Brain microvascular endothelial cell (primary cell): ENCODE data around the gene MYEOV.

Experiments used
- DNase-seq: peaks from one replicate; pipeline ENCODE4 v3.0.0-alpha.2; 2020
- H3K27ac ChIP-seq: fragments of 250-450 bp; sonication (Bioruptor Pico); 2 replicates; pipeline ENCODE4 v1.5.1; 2020; ENCODE audit warnings: mild to moderate bottlenecking, moderate library complexity
- H3K27me3 ChIP-seq: fragments of 250-450 bp; sonication (Bioruptor Pico); replicated peaks from 2 replicates; pipeline ENCODE4 v1.5.1; 2020; ENCODE audit warnings: mild to moderate bottlenecking
- H3K36me3 ChIP-seq: fragments of 250-450 bp; sonication (Bioruptor Pico); replicated peaks from 2 replicates; pipeline ENCODE4 v1.5.1; 2020; ENCODE audit warnings: mild to moderate bottlenecking
- H3K4me3 ChIP-seq: 2 replicates; pipeline ENCODE4 v1.5.1; 2011; ENCODE audit warnings: low read depth, mild to moderate bottlenecking, control low read depth, low read length, moderate library complexity
- in situ Hi-C: cut with HindIII; loops from 2 replicates; pipeline ENCODE4 v1.10.0; 2017; ENCODE audit warnings: low sequenced_read_pairs, low pct_ligation_motif_present
- TF ChIP-seq, protein P1 (sequence below): IDR thresholded peaks from 2 replicates; pipeline ENCODE4 v1.5.1; 2011; ENCODE audit warnings: low read depth, mild to moderate bottlenecking, moderate library complexity, low read length, control low read depth, inconsistent platforms; ENCODE audit errors: missing control alignments

The MYEOV gene

GRCh38 chr11:69309631-69310280 is 15.8 kb downstream of the MYEOV start:
- DNase-seq = no peak
- H3K36me3 ChIP-seq = no peaks in the 10 kb centered on the region
- no peak overlapping the region for H3K4me3 ChIP-seq
- H3K27ac ChIP-seq = no peak overlapping the region
- TF ChIP-seq, protein P1, sequence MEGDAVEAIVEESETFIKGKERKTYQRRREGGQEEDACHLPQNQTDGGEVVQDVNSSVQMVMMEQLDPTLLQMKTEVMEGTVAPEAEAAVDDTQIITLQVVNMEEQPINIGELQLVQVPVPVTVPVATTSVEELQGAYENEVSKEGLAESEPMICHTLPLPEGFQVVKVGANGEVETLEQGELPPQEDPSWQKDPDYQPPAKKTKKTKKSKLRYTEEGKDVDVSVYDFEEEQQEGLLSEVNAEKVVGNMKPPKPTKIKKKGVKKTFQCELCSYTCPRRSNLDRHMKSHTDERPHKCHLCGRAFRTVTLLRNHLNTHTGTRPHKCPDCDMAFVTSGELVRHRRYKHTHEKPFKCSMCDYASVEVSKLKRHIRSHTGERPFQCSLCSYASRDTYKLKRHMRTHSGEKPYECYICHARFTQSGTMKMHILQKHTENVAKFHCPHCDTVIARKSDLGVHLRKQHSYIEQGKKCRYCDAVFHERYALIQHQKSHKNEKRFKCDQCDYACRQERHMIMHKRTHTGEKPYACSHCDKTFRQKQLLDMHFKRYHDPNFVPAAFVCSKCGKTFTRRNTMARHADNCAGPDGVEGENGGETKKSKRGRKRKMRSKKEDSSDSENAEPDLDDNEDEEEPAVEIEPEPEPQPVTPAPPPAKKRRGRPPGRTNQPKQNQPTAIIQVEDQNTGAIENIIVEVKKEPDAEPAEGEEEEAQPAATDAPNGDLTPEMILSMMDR = no peak
- in situ Hi-C loops = no loop called here
- H3K27me3 ChIP-seq = no peaks in the 10 kb centered on the region

DNA sequence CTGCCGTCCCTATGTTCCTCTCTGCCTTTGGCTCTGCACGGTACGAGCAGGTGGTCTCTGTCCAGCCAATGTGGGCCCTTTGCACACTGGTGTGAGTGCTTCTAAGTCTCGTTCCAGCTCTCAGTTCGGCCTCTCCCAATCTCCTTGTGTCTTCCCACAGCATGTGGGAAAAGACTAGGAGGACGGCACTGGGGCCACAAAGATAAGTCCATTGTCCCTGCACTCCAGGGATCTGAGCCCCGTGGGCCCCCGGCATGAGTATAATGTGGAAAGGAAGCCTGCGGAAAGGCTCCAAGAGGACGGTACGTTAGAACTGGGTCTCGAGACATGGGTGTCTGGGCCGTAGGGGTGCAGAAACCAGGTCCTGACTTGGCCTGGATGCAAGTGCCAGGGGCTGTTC is 16.4 kb downstream of the MYEOV start:
- Histone ChIP-seq H3K27me3 (no peaks in the 10 kb centered on the region), H3K27ac (no peak overlapping the region), H3K4me3 (no peak overlapping the region), H3K36me3 (no peaks in the 10 kb centered on the region)
- in situ Hi-C loops = no loop called here
- no peak for DNase-seq
- TF ChIP-seq, protein P1 = no peak

DNA sequence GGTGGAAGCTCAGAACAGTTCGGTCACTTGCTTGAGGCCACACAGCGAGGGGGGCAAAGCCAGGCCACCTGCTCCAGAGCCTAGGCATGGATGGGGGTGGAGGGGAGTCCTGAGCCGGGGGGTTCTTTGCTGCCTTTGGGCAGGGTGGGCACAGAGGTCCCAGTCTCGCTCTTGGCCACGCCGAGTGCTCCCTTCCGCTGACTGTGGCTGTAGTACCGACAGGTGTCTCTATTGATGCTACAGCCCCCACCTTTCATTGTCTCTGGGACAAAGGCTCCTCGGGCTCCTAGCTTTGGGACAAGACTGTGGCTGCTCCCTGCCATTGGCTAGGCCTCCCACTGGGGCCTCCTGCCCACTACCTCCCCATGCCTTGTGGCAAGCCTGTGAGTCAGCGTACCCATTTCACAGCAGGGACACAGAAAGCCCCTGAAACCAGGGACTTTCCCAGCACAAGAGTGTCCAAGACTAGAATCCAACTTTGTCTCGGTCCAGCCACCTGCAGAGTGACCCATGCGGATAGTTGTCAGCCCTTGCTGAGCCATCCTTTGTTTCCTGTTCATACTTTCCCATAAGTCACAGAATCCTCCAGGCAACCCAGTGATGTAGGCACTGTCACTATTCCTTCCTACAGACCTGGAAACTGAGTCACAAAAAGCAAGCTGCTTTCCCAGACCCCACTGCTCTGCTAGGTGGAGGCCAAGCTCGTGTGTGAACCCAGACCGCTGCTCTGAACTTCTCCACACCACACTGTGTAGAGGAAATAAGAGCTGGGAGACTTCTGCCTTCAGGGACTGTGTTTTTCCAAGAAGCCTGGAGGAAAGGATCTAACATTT is 17.2 kb downstream of the MYEOV start:
- Histone ChIP-seq H3K36me3 (no peaks in the 10 kb centered on the region), H3K27me3 (no peaks in the 10 kb centered on the region), H3K4me3 (no peak overlapping the region), H3K27ac (no peak overlapping the region)
- no peak for DNase-seq
- TF ChIP-seq, protein P1 = no peak
- in situ Hi-C loops = no loop called here

GRCh38 chr11:69311767-69312385 is 17.9 kb downstream of the MYEOV start:
- H3K27me3 ChIP-seq = no peaks in the 10 kb centered on the region
- in situ Hi-C loops = no loop called here
- no peak overlapping the region for H3K4me3 ChIP-seq
- TF ChIP-seq, protein P1 = no peak
- no peak overlapping the region for H3K27ac ChIP-seq
- DNase-seq = no peak
- H3K36me3 ChIP-seq = no peaks in the 10 kb centered on the region

GRCh38 chr11:69312453-69313404 is 18.8 kb downstream of the MYEOV start:
- TF ChIP-seq, protein P1 = no peak
- Histone ChIP-seq H3K4me3 (no peak overlapping the region), H3K36me3 (no peaks in the 10 kb centered on the region), H3K27me3 (no peaks in the 10 kb centered on the region), H3K27ac (no peak overlapping the region)
- DNase-seq = no peak
- in situ Hi-C loops = no loop called here
